Measurements from ENCODE around the gene UPF2. TPM values are rescaled to one million over a fixed set of nuclear protein-coding genes. Genes with fewer than 3 reads are reported as not detected.

The UPF2 gene
- total and polyA plus RNA-seq, 2 donors from 2014 or later = 8.4 to 19.4 TPM

- H3K36me3 ChIP-seq (ENCODE audit: control insufficient read depth in 2 of 3, insufficient read depth in 3 of 3, low read length in 3 of 3) = peaks cover 0 to 15% (median 4%) of the 10 kb centered on the region in 3 donors
Measured at GRCh38 chr10:12081879-12082557, 39.4 kb upstream of the UPF2 start.

GRCh38 chr10:12081470-12081869 is 38.9 kb upstream of the UPF2 start:
- no peak for DNase-seq
- H3K9me3 ChIP-seq (ENCODE audit: control insufficient read depth in 2 of 3, insufficient read depth in 1 of 3, low read length in 3 of 3) = no peaks in the 10 kb centered on the region
- H3K36me3 ChIP-seq (ENCODE audit: control insufficient read depth in 2 of 3, insufficient read depth in 3 of 3, low read length in 3 of 3) = peaks cover 0 to 9% (median 4%) of the 10 kb centered on the region in 3 donors
- FAIRE-seq = no peak
- no peak for TF ChIP-seq CTCF (IDR thresholded peaks at IDR 0.05; ENCODE audit: borderline replicate concordance, extremely low read depth, insufficient read depth)
- H3K27ac ChIP-seq (ENCODE audit: low read depth in 2 of 2, low read length in 2 of 2) = no peak overlapping the region
- no peak overlapping the region for H3K9ac ChIP-seq (ENCODE audit: low read length in 3 of 3)
- H3K4me3 ChIP-seq (ENCODE audit: low read length in 3 of 3) = no peak overlapping the region
- H3K4me1 ChIP-seq (ENCODE audit: control insufficient read depth in 2 of 3, insufficient read depth in 2 of 3, low read depth in 1 of 3, low read length in 3 of 3) = no peaks in the 10 kb centered on the region
- H3K27me3 ChIP-seq (ENCODE audit: control insufficient read depth, insufficient read depth, low read length) = no peaks in the 10 kb centered on the region
- intact Hi-C loops (cut with DNase I) = no loop called here

More at GRCh38 chr10:12081879-12082557, 39.4 kb upstream of the UPF2 start:
- intact Hi-C loops (cut with DNase I) = no loop called here
- Histone ChIP-seq H3K4me1 (ENCODE audit: control insufficient read depth in 2 of 3, insufficient read depth in 2 of 3, low read depth in 1 of 3, low read length in 3 of 3) (no peaks in the 10 kb centered on the region), H3K9me3 (ENCODE audit: control insufficient read depth in 2 of 3, insufficient read depth in 1 of 3, low read length in 3 of 3) (no peaks in the 10 kb centered on the region), H3K4me3 (ENCODE audit: low read length in 3 of 3) (no peak overlapping the region), H3K27me3 (ENCODE audit: control insufficient read depth, insufficient read depth, low read length) (no peaks in the 10 kb centered on the region), H3K9ac (ENCODE audit: low read length in 3 of 3) (no peak overlapping the region), H3K27ac (ENCODE audit: low read depth in 2 of 2, low read length in 2 of 2) (no peak overlapping the region)
- FAIRE-seq (no peak), DNase-seq (no peak)
- TF ChIP-seq CTCF (IDR thresholded peaks at IDR 0.05; ENCODE audit: borderline replicate concordance, extremely low read depth, insufficient read depth) = no peak

- peaks cover 0 to 4% (median 0%) of the 10 kb centered on the region in 3 donors for H3K36me3 ChIP-seq (ENCODE audit: control insufficient read depth in 2 of 3, insufficient read depth in 3 of 3, low read length in 3 of 3)
- H3K27ac ChIP-seq (ENCODE audit: low read depth in 2 of 2, low read length in 2 of 2) = no peak overlapping the region
- TF ChIP-seq CTCF (IDR thresholded peaks at IDR 0.05; ENCODE audit: borderline replicate concordance, extremely low read depth, insufficient read depth) = no peak
- no peak for FAIRE-seq
- H3K27me3 ChIP-seq (ENCODE audit: control insufficient read depth, insufficient read depth, low read length) = no peaks in the 10 kb centered on the region
- intact Hi-C loops (cut with DNase I) = no loop called here
- DNase-seq = no peak
- H3K9me3 ChIP-seq (ENCODE audit: control insufficient read depth in 2 of 3, insufficient read depth in 1 of 3, low read length in 3 of 3) = no peaks in the 10 kb centered on the region
- no peak overlapping the region for H3K9ac ChIP-seq (ENCODE audit: low read length in 3 of 3)
- peaks cover 0 to 3% (median 0%) of the 10 kb centered on the region in 3 donors for H3K4me1 ChIP-seq (ENCODE audit: control insufficient read depth in 2 of 3, insufficient read depth in 2 of 3, low read depth in 1 of 3, low read length in 3 of 3)
- no peak overlapping the region for H3K4me3 ChIP-seq (ENCODE audit: low read length in 3 of 3)
Measured at GRCh38 chr10:12077580-12078180, 35.1 kb upstream of the UPF2 start.
